ENCODE measurements around the gene PAX9. TPM values are rescaled to one million over a fixed set of nuclear protein-coding genes. Genes with fewer than 3 reads are reported as not detected.

The PAX9 gene
- total and polyA plus RNA-seq, 8 donors, result 0.37 to 17.0 TPM; not detected in 6

- Histone ChIP-seq H3K27ac (no peak overlapping the region), H3K4me1 (peaks cover 36 to 52% (median 45%) of the 10 kb centered on the region in 4 donors), H3K27me3 (peaks cover 43 to 100% (median 75%) of the 10 kb centered on the region in 3 donors), H3K36me3 (no peaks in the 10 kb centered on the region), H3K9me3 (peaks cover 0 to 17% (median 0%) of the 10 kb centered on the region in 4 donors), H3K4me3 (peak overlapping the region in 1 of 4 donors; percentile 2)
- intact Hi-C loops (cut with DNase I; ENCODE audit: low total_unique reads), result no loop called here
- 31 to 50% (median 40%) methylated on average over 14 to 18 of the region's 18 CpGs for WGBS, 5 donors
- TF ChIP-seq EP300 (IDR thresholded peaks at IDR 0.05) (no peak), POLR2A (IDR thresholded peaks at IDR 0.05) (no peak), POLR2AphosphoS5 (IDR thresholded peaks at IDR 0.05) (no peak), CTCF (IDR thresholded peaks at IDR 0.05) (no peak)
- DNase-seq, result no peak
These were observed 4.3 kb downstream of the PAX9 start for GRCh38 chr14:36665887-36666415.

- TF ChIP-seq EP300 (IDR thresholded peaks at IDR 0.05) (no peak), CTCF (IDR thresholded peaks at IDR 0.05) (no peak), POLR2A (IDR thresholded peaks at IDR 0.05) (no peak), POLR2AphosphoS5 (IDR thresholded peaks at IDR 0.05) (no peak)
- Histone ChIP-seq H3K9me3 (peaks cover 0 to 13% (median 0%) of the 10 kb centered on the region in 4 donors), H3K4me1 (peaks cover 31 to 46% (median 39%) of the 10 kb centered on the region in 4 donors), H3K27me3 (peaks cover 37 to 100% (median 69%) of the 10 kb centered on the region in 3 donors), H3K27ac (no peak overlapping the region), H3K4me3 (peak overlapping the region in 2 of 4 donors; percentile 2 to 10), H3K36me3 (no peaks in the 10 kb centered on the region)
- intact Hi-C loops (cut with DNase I; ENCODE audit: low total_unique reads), result no loop called here
- WGBS, 5 donors, result 9 to 14% (median 11%) methylated on average over 34 to 68 of the region's 68 CpGs
- no peak for DNase-seq
These were observed 5.0 kb downstream of the PAX9 start for GRCh38 chr14:36666416-36667206.

GRCh38 chr14:36667679-36668078 is 6.0 kb downstream of the PAX9 start:
- WGBS, 5 donors, result 20 to 26% (median 21%) methylated on average over 4 of the region's 4 CpGs

More at GRCh38 chr14:36667679-36668078, 6.0 kb downstream of the PAX9 start:
- TF ChIP-seq CTCF (IDR thresholded peaks at IDR 0.05) (no peak), POLR2AphosphoS5 (IDR thresholded peaks at IDR 0.05) (no peak), EP300 (IDR thresholded peaks at IDR 0.05) (no peak), POLR2A (IDR thresholded peaks at IDR 0.05) (no peak)
- peaks cover 21 to 35% (median 28%) of the 10 kb centered on the region in 4 donors for H3K4me1 ChIP-seq
- H3K27ac ChIP-seq, result no peak overlapping the region
- H3K27me3 ChIP-seq, result peaks cover 26 to 99% (median 62%) of the 10 kb centered on the region in 3 donors
- DNase-seq, result no peak
- H3K9me3 ChIP-seq, result peaks cover 0 to 13% (median 0%) of the 10 kb centered on the region in 4 donors
- intact Hi-C loops (cut with DNase I; ENCODE audit: low total_unique reads), result no loop called here
- no peaks in the 10 kb centered on the region for H3K36me3 ChIP-seq
- H3K4me3 ChIP-seq, result no peak overlapping the region

Measured in stomach (tissue), 9 donors.